Posterior cingulate gyrus (tissue), 11 donors: ENCODE results near the gene CHST13.
"Not testable (repeated sequence)": the region's sequence is repeated elsewhere in the genome, so short reads cannot be mapped to it uniquely, and the experiment has no call there.

ENCODE experiments used
- DNase-seq, 10 donors: peaks; one replicate each; pipeline versions ENCODE4 v3.0.0 to v3.0.0-alpha.2; 2020 to 2021; ENCODE audit warnings: mixed read lengths in 3 of 10
- intact Hi-C: fragments of 100-400 bp; cut with DNase I; formaldehyde crosslinking; loops from one replicate; pipeline ENCODE4 v1.15.1; 2023

Gene CHST13

DNA sequence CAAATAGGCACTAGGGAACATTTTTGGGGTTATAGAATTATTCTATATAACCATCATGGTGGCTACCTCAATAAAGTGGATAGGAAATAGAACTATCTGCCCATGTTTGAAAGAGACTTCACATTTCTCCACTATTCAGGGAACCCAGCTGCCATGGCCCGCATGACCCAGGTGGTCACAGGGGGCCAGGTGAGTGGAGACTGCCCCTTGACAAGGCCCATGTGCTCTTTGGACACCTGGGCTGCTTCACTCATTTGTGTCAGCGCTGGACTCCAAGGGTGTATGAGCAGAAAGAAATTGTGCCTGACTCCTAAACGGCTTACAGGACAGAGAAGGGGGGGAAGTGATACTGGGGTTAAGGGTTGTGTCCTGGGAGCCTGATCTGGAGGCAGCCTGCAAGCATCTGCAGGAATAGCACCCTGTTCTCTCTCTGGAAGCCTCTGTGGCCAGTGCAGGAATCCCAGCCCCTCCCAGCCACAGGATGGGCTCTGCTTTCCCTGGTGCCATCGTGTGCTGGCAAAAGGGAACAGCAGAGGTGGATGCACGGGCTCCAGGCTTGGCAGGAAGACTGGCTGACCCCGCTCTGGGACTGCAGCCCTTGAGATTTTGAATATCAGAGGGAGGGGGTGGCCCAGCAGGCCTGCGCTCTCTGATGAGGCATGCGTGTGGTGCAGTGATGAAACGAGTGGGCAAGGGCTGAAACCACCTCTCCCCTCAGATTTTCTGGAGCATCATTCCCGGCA lies 43.9 kb downstream of the CHST13 start:
- peak in 3 of 10 donors; percentile 58 to 82 (median 73) for DNase-seq
- intact Hi-C loops: no loop called here

DNA sequence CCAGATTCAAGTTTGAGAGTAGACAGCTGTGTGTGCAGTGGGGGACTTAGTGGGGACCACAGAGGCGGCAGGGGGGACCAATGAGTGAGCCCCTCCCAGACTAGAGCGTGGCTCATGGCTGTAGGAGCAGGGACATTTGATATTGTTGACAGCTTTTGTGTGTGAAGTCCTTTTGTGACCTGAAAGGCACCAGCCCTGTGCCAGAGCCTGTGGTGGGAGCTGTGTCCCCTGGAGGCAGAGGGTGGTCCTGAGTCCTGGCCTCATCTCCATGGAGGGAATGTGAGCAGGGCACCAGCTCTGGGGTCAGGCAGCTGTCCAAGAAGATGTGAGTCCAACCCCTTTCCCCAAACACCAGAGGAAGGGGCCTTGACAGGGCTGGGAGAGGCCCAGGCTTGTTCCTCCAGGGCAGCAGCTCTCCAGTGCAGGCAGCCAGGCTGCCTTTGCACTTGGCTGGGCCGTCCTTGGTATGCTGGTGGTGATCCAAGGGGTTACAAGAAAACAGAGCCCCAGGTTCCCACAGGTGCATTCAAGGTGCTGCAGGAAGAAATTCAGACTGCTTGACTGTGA lies 44.9 kb downstream of the CHST13 start:
- intact Hi-C loops: no loop called here
- peak in 1 of 10 donors; percentile 67 for DNase-seq

GRCh38 chr3:126569390-126569975 lies 45.5 kb downstream of the CHST13 start:
- intact Hi-C loops: no loop called here
- peak in 1 of 10 donors; percentile 70 for DNase-seq

DNA sequence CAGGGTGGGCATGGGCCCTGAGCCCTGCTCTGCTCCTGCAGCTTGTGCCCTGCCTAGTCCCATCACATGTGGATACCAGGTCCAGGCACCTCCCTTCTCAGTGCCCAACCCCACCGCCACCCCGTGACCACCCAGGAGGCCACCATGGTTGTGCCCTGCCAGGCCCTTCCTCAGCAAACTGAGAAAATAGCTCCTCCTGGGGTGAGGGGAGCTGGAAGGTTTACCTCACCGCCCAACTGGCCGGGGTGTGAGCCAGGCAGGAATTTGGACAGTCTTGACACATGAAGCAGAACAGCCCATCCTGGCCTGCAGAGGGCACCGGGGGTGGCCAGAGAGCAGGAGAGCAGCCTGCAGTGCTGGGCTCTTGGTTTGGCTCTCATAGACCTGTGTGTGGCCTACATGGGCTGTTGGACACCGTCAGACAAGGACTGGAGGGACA lies 46.2 kb downstream of the CHST13 start:
- DNase-seq: no peak
- intact Hi-C loops: no loop called here

DNA sequence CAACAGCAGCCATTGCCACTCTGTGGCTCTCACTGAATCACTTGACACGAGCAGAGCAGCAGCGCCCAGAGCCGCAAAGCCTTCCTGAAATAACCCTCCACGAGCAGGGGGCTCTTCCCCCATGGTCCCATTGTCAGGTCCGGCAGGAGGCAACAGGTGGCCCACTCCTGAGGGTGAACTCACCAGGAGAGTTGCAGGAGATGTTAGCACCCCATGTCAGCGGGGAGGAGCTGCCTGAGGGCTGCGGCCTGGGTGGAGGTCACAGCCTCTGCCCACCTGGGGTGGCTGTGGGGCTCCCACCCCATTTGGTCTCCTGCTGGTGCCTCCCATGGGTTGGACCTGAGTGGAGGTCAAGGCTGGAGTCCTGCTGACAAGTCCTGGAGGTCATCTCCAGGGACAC lies 47.1 kb downstream of the CHST13 start:
- DNase-seq: no peak
- intact Hi-C loops: no loop called here

DNA sequence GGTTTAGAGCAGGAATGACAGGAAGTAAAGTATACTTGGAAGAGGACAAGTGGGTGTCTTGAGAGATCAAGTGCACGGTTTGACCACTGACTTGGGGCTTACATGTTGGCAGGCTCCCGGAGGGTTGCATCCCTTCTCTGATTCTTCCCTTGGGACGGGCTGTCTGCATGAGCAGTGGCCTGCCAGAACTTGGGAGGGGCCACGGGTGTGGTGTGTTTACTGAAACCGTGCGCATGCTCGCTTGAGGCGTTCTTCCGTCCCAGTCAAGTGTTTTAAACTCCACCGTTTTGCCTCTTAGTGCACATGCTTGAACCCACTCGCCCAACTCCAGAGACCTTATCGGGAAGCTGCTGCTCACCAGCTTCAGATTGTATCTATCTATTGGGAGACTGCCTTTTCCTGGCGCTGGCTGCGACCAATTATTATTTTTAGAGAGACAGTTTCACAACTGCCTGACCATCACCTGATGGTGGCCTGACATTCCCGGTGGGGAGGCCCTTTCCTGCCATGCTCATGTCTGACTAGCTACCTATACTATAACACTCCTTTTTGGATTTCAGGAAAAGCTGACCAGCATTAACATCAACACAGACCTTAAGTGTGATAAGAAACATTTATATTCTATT lies 49.6 kb downstream of the CHST13 start:
- intact Hi-C loops: no loop called here
- DNase-seq: no peak

GRCh38 chr3:126577261-126577660 lies 53.3 kb downstream of the CHST13 start:
- DNase-seq: no peak
- intact Hi-C loops: no loop called here

- DNase-seq: peak in 1 of 10 donors; percentile 49
- intact Hi-C loops: no loop called here
These were observed 54.7 kb downstream of the CHST13 start for GRCh38 chr3:126578702-126579101.

DNA sequence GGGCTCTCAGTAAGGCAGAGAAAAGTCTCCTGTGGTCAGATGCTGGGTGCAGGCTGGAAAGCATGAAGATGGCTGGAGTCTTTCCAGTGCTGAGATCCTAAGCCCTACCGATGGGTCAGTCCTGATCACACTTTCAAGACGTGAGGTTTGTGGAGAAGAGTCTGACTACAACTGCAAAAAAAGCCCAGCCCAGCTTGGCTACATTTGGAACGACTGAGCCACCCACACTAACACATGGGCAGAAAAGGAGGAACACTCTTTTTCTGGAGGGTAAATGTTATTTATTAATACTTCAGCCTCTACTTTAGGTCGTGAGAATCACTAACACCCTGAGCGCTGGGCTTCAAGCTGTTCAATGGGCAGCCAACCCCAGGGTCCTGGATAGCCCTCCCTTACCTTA lies 56.8 kb downstream of the CHST13 start:
- intact Hi-C loops: no loop called here
- DNase-seq: no peak

GRCh38 chr3:126581569-126581968 lies 57.6 kb downstream of the CHST13 start:
- intact Hi-C loops: no loop called here
- no peak for DNase-seq

- DNase-seq: no peak
- intact Hi-C loops: no loop called here
These were observed 58.4 kb downstream of the CHST13 start for GRCh38 chr3:126582311-126582710.

- DNase-seq, intact Hi-C loops: not testable (repeated sequence)
These were observed 67.6 kb downstream of the CHST13 start for GRCh38 chr3:126591515-126591914.
